GM21423 (cell line): Measurements from ENCODE around the gene AOAH.
A peak's percentile ranks its signal among the peaks of the same experiment; 100 is the strongest.

ENCODE experiments used
- ATAC-seq: cut with Tn5 transposase; IDR thresholded peaks from one replicate; pipeline ENCODE4 v1.9.1; 2021; ENCODE audit warnings: mild to moderate bottlenecking, moderate library complexity; ENCODE audit not compliant: unreplicated experiment

Gene AOAH, protein sequence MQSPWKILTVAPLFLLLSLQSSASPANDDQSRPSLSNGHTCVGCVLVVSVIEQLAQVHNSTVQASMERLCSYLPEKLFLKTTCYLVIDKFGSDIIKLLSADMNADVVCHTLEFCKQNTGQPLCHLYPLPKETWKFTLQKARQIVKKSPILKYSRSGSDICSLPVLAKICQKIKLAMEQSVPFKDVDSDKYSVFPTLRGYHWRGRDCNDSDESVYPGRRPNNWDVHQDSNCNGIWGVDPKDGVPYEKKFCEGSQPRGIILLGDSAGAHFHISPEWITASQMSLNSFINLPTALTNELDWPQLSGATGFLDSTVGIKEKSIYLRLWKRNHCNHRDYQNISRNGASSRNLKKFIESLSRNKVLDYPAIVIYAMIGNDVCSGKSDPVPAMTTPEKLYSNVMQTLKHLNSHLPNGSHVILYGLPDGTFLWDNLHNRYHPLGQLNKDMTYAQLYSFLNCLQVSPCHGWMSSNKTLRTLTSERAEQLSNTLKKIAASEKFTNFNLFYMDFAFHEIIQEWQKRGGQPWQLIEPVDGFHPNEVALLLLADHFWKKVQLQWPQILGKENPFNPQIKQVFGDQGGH

DNA sequence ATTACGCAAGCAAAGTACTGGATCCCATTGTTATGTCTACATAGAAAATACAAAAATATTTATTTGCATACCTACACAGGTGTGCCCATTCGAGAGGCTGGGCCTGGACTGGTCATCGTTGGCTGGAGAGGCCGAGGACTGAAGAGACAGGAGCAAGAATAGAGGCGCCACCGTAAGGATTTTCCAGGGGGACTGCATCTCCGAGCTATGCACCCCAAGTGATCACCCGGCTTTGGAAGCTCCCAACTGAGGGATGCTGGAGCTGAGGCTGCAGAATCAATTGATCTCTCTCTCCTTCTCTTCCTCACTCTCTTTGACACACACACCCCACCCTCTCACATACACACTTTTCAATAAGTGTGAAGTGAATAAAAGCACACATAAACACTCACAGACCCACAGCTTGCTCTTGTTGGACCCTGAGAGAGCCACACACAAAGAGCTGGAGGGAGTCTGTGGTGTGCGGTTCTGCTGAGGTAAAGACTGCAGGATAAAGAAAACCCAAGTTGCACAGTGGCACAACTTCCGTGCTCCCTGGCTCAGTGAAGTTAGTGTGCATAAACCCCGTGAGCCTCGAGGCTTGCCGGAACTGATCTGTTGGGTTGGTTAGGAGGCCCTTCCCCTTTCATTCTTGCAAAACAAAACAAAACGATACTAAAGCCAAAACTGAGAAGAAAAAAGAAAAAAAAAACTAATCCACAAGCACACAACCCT, at the start of gene AOAH:
Gene AOAH (minus strand): TSS at position 544 of the 714 bp plus-strand sequence. CDS start 346 bp downstream, at position 198.
- ATAC-seq: peak; percentile 94

DNA sequence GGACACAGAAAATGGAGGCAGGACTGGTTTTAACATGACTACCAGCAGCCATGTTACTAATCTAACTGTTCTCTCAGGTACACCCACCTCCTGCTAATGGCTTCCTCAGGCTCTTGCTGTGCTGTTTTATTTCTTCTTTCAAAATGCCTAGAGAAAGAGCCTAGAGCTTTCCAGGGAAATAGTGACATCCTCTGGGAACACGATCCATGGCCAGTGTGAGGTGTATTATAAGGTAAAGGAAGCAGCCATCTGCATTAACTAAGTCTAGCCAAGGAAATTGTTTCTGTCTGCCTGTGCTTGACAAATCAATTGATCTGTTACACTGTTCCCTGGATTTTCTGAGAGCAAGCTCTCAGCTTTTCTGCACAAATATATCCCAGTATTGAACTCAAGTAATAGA, 42.2 kb upstream of the AOAH start:
- no peak for ATAC-seq

DNA sequence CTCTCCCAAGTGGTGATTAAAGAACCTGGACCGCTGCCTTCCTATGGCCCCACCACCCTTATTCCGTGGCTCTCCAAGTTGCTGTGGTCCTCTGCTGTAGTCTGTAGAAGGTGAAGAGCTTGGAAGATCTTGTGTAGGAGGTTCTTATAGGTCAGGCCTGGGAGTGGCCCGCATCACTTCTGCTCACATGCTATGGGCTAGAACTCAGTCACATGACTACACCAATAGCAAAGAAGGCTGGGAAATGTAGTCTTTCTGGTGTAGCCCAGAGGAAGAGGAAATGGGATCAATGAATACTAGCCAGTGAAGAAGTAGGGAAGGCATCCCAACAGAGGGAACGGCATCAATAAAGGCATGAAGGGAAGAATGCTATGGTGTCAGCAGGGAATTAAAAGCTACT, 41.3 kb upstream of the AOAH start:
- ATAC-seq: no peak

DNA sequence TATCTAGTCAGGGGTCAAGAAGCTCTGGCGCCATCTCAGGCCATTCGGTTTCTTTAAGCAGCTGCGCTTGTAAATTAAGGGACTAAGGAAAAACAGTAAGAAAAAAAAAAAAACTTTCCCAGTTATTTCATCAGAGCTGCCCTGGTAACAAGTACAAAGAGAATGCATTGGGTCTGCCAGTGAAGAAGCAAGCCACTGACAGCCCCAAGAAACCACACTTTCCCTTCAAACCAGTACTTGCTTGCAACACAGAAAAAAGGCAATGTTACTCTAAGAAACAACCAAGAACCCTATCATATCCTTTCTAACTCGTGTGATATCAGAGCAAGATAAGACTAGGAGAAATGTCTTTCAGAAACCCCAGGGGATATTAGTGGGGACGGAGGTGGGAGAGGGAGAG, 40.6 kb upstream of the AOAH start:
- ATAC-seq: no peak

DNA sequence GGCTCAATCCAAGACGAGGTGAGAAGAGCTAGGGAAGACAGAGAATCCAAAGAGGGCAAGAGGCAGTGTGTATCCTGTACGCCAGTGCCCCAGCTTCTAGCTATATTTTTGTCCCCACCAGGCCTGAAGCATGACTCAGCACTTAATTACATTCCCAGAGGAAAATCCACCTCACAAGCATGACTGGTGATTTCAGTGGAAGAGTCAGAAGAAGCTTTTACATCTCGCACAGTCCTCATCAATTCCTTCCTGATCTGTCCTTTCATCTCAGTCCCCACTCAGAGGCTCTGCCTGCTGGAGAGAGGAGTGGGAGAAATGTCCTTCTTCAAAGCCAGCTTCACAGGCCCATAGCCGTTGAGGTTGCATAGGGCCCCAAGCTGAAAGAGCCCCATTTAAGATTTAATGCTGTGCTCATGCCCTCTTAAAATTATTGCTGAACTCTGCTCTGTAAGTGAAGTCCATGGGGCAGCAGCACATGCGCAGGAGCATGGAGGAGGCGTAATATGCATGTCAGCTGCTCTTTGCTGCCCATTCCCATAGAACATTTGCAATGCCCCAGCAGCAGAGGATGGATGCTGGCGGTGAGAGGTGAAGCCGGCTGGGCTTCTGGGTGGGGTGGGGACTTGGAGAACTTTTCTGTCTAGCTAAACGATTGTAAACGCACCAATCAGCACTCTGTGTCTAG, 39.0 kb upstream of the AOAH start:
- no peak for ATAC-seq

DNA sequence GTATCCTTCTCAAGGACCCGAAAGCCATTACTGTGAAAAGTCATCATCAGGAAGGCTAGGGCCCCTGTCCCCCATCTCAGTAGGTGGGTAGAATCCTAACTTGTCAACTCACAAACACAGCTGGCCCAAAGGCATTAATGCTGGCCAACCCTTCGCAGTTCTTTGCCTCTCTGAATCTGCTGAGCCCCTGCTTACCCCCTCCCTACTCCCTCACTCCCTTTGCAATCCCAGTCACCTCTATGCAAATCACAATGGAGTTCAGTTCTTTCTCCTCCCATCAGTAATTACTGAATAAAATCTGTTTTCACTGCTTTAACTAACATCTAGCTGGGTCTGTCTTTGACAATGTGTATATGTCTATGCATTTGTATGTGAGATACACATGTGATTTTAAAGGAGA, 38.1 kb upstream of the AOAH start:
- no peak for ATAC-seq

DNA sequence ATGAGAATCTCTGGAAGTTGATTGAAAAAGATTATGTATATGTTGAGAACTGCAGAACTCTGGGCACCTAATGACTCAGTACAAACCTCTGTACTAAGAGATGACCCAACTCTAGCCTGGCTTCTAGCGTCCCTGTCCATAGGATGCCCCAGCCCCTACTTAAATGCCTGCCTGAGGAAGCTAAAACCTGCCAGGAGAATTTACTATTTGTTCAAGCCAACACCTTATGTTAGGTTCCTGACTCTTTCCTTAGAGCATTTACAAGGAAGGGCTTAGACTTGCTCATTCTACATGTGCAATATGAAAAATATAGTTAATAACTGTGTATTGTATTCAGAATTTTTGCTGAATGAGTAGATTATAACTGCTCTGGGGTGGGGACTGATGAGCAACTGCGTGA, 37.5 kb upstream of the AOAH start:
- no peak for ATAC-seq

DNA sequence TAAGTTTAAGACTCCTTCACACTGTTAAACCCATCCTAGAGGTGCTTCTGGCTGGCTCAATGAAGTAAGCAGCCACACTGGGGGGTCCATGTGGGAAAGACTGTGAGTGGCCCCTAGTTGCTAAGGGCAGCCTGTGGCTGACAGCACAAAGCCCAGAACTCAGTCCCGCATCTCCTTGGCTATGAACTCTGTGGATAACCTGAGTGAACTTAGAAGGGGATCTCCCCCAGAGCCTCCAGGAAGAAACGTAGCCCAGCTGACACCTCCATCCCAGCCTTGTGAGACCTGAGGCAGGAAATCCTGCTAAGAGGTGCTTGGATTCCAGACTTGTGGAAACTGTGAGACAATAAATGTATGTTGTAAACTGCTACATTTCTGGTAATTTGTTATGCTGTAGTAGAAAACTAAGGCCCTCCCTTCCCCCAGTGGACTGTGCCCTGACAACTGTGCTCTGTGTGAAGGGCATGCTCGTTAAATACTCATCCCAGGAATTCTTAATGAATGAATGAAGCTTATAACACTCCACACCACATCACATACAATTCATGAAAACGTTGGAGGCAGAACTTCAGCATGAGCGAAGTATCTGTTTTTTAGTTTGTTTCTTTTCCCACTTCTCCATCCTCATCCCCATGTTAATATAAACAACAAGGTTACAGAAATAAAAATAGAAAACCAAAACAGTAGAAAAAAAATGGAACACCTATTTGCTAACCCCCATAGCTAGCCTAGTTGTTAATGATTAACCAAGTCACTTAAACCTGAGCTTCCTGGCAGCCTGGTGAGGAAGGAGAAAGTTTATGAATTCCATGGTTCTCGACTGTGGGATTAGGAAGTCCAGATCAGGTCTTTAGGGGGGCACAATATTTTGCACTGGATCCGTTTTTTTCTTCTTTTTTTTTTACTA, 36.8 kb upstream of the AOAH start:
- ATAC-seq: no peak

DNA sequence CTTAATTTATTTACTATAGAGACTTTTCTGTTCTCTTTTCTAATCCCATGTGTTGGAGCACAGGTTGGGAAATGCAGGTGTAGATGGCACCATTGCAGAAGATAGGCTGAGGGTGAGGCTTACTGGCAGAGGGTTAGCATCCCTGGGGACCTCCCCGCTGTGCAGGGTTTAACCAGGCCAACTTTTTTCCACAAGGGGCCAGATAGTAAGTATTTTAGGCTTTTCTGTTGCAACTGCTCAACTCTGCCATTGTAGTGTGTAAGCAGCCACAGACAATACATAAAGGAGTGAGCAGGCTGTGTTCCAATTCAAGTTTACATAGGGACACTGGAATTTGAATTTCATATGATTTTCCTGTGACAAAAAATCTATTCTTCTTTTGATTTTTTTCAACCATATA, 34.6 kb upstream of the AOAH start:
- ATAC-seq: no peak

DNA sequence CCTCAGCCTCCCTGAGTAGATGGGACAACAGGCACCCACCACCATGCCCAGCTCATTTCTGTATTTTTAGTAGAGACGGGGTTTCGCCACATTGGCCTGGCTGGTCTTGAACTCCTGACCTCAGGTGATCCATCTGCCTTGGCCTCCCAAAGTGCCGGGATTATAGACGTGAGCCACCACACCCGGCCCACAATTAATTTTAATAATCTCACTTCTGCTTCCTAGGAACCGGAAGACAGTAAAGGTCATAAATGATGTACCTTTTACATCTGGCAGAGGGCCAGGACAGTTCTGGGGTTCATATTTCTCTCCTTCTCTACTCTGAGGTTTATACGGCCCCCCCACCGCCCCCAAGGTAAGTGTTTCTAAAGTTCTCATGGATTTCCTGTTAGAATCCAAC, 31.2 kb upstream of the AOAH start:
- no peak for ATAC-seq

DNA sequence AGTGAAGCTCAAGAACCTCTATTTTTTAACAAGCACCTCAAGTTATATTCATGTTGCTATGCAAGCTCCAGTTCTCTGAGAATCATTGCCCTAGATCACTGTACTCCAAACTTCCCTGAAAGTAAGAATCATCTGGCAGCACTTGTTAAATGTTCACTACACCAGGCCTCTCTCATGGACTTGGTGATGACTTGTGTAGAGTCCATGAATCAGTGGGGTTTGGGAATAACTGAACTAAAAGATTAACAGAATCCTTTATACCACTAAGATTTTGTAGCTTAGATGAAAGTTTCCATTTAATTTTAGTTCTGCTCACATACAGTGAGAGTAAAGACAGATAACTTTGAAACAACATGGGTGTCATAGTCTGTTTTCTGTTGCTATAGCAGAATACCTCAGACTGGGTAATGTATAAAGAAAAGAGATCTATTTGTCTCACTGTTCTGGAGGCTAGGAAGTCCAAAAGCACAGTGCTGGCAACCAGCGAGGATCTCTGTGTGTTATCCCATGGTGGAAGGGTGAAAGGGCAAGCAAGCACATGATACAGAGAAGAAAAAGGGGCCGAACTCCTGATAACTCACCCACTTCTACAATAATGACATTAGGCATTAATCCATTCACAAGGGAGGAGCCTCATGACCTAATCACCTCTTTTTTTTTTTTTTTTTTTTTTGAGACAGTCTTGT, 27.9 kb upstream of the AOAH start:
- ATAC-seq: no peak

DNA sequence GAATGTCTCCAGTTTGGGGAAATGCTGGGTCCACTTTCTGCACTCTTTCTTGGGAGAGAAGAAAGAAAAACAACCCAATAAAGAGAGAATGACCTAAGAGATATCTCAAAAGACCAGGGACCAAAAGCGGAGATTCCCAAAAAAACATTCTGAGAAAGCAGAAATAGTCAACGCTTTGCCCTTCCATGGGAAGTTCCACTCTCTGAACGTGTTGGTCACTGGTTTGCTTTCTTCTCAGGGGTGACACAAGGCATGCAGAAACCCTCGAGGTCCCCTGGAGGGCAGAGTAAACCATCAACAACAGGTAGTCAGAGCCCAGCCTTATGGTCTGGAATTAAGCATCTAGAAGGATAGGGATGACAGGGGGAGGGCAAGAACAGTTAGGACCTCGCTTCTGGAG, 26.2 kb upstream of the AOAH start:
- no peak for ATAC-seq

DNA sequence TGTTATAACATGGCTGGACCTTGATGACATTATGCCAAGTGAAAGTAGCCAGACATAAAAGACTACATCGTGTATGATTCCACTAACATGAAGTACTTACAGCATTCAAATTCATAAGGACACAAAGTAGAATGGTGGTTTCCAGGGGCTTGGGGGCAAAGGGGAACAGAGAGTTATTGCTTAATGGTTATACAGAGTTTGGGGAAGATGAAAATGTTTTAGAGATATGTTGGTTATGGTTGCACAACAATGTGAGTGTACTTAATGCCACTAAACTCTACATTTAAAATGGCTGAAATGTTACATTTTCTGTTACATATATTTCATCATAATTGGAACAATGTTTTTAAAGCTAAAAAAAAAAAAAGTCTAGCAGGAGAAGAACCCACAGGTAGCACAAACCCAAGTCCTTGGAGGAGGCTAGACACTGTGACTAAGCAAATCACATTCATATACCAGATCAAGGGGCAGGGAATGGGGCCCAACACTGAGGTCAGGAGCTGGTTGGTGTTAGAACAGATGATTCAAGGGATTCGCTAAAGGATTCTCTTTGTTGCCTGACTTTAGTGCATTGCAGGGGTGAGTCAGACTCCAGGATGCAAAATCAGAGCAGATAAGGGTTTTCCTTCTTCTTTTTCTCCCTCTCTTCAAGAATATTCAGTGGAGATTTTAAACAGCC, 25.1 kb upstream of the AOAH start:
- ATAC-seq: no peak

DNA sequence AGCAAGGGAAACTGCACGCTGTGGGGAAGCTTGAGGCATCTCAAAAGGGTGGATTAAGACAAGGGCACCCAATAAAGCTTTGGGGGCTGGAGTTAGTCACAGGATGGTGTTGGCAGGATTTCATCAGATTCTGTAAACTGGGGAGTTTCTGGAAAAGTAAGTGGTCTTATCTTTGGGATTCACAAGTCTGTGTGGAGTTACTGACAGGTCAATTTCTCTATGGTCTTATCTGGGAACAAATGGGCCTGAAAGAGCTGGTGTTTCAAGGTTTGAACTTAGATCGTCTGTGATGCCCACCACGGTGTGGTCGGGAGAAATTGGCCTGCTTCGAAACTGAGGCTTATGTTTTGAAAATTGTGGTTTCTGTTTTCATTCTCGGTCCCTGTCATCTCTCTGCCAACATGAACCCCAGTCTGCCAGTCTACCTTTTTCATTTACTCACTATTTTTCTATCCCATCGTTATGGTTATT, 23.8 kb upstream of the AOAH start:
- ATAC-seq: no peak

DNA sequence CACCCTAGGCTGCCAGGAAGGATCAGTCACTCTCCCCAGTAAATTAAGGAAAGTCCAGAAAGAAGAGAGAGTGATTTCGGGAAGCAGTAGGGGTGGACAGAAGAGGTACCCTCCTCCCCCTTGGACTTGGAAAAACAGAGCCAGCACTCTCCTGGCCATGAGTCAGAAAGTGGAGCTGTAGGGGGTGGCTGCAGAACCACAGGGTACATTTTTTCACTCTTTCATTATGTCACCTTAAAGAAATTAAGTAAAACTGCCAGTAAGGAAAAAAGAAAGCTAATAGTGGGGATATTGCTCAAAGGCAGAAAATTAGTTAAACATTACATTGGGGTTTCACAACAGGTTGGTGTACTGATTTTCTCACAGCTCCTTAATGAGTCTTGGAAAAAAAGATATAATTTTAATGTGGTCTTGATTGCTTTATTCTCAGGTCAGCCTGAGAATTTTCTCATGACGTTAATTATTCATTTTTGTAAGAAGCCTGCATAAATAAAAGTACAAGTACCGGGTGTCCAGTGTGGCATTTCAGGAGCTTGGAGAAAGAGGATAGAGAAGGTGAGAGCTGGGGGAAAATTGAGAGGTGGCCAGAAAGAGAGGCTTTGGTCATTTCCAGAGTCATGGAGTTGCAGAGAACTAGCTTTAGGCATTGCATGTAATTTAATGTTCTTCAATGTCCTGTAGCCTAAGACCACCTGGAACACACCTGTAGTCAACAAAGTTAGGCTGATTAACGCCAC, 23.2 kb upstream of the AOAH start:
- ATAC-seq: no peak

DNA sequence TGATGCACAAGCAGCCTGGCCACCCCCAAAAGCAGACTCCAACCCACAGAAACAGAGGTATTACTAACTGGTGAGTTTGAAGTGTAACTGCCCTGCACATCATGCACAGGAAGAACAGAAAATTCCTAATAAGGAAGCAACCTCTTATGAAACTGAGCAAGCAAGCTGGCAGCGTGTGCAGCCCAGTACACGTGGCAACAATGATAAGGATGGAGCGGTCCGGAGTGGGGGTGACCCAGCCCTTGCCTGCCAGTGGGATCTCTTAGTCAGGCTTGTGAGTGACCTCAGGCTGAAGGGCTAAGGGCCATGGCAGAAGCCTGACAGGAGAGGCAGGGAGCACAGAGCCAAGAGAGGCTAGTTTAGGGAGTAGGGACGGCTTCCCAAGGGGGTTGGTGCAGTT, 22.1 kb upstream of the AOAH start:
- ATAC-seq: no peak

DNA sequence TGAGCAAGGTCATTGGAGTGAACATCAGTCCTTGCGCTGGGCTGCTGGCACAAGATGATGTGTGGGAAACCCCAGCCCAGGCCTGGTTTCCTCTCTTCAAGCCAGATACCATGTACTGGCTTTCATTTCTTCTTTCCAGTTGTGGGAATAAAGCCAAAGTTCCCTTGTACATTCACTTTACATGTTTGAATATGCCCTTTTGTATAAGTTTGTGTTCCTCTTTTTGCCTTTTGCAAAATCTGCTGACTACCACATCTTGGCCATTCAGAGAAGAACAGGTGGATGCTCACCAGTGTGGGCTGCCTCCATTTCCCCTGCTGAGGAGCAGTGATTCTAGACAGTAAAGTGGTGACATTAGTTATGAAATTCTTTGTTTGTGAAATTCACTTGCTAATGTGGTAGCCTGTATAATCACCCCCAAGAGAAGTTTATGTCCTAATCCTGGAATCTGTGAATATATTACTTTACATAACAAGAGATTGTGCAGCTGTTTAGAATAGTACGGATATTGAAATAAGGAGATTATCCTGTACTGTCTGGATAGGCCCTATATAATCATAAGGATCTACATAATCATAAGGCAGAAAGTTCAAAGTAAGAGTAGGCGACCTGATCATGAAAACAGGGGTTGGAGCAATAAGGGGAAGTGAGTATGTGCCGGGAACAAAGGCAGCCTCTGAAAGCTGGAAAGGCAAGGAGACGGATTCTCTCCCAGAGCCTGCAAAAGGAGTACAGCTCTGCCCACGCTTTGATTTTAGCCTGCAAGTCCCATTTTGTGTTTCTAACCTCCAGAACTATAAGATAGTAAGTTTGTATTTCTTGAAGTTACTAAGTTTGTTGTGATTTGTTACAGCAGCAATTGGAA, 18.8 kb upstream of the AOAH start:
- peak; percentile 67 for ATAC-seq

DNA sequence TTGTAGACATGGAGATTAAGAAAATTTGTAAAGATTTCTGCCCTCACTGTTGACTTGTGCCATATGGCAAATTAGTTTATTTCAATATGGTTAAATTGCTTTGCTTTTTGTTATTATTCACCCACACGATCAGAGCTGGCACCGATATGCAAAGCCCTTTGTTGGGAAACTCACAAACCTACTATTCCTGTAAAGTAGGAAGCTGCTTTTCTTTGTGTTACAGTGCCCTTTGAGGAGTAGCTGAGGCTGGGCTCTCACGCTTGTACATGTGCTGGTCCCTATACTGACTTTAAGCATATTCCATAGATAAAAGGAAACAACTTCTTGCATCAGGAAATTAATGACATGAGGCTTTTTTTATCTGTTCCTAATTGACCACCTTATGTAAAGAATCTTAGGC, 17.6 kb upstream of the AOAH start:
- no peak for ATAC-seq
